ENCODE measurements around the gene MTHFD1L.

MTHFD1L gene

DNA sequence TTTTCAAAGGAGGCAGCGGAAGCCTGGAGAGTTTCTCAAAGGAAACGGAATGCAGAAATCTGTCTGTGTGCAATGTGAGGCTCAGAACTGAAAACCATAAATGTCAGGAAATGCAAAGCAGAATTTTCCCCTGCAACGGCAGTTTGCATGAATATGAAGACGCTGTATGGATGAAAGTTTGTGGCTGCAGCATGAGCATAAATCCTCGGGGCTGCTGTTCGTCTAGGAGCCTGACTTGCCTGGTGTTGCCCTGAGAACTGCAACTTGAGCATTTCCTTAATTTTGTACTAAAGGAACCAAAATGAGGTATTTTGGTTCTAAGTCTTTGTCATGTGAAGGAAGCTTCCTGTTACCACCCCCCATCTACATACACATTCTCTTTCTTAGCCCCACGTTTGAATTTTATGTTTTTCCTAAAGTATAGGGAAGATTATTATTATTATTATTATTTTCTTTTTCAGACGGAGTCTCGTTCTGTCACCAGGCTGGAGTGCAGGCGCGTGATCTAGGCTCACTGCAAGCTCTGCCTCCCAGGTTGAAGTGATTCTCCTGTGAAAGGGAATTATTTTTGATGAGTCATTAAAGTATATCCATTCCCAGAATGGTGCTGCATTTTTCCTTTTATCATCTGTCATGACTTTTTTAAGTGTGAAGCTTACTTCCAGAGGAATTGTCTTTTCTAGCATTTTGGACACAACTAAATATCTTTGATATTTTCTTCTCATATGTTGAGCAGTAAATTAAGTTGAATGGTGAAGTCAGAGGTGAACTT lies 33.1 kb downstream of the MTHFD1L start:
- no peak for DNase-seq (ENCODE audit: low read depth in 2 of 2)

DNA sequence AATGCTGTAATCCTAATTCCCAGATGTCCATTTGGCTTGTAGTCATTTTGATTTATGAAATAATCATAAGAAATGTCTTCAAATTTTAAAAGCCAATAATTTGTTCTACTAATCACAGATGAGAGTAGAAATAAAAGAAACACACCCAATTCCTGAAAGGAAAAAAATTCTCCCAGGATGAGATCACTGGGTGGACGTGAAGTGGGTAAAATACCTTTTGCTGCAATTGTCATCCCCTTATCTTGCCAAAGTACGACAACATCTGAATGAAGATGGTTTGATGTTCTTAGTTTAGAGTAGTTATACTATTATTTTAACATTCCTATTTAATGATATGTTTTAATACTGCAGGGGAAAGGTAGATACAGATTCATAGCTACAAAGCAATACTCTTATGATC lies 33.7 kb downstream of the MTHFD1L start:
- DNase-seq (ENCODE audit: low read depth in 2 of 2) = no peak

DNA sequence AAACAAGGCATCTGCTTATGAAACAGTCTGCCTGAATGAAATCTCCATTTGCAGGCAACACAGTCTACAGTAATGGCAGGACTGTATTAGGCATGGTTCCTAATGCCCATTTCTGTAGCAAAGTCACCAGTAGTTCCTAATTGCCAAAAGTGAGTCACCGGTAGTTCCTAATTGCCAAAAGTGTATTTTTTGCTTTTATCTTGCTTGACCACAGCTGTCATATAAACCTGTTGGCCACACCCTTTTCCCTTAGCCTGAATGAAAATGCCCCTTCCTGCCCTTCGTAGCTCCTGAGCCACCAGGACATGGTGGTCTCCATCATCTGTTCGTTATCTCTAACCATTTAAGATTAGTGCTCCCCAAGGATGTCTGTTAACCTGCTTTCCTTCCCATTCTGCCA lies 34.5 kb downstream of the MTHFD1L start:
- DNase-seq (ENCODE audit: low read depth in 2 of 2) = no peak

DNA sequence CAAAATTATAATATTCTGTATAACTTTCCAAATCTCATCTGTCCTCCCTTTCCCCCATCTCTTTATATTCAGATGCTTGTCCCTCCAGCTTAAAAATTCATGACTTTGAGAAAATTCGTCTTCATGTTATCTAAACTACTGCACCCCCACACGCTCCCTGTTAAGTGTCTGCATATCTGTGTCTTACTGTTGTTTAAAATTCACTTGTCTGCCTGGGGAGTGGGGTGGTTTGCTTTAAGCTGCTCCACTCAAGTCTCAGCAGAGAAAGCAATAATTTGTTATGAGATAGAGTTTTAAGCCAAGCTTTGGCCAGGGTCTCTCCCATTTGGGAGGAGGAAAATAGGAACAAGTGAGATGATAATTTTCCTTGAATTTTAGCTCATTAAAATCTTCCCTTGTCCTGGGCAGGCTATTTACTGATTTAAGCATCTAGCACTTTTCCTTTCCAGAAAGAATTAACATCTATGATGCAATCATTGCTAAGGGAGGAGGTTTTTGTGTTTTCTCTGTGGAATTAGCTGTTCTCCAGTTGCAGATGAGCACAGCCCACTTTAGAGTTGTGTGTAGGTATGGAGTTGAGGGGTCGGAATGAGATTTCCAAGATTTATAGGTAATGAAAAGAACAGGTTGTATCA lies 36.8 kb downstream of the MTHFD1L start:
- DNase-seq (ENCODE audit: low read depth in 2 of 2) = no peak

DNA sequence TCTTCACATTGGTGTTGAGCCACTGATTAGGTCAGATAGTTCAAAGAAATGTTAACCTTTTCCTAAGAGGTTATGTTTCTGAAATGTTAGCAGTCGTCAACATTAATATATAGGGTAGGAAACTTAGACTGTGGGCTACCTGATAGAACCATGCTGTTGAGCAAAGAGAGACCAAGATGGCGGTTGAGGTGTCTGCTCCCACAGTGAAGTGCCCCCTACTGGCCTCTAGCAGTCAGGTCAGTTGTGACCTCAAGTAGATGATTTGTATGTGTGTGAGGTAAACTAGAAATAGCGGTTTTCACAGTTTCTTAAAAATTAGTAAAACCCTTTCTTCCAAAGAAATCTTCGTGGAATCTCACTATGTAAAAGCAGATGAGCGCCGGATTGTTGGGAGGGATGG lies 40.3 kb downstream of the MTHFD1L start:
- DNase-seq (ENCODE audit: low read depth in 2 of 2) = no peak

DNA sequence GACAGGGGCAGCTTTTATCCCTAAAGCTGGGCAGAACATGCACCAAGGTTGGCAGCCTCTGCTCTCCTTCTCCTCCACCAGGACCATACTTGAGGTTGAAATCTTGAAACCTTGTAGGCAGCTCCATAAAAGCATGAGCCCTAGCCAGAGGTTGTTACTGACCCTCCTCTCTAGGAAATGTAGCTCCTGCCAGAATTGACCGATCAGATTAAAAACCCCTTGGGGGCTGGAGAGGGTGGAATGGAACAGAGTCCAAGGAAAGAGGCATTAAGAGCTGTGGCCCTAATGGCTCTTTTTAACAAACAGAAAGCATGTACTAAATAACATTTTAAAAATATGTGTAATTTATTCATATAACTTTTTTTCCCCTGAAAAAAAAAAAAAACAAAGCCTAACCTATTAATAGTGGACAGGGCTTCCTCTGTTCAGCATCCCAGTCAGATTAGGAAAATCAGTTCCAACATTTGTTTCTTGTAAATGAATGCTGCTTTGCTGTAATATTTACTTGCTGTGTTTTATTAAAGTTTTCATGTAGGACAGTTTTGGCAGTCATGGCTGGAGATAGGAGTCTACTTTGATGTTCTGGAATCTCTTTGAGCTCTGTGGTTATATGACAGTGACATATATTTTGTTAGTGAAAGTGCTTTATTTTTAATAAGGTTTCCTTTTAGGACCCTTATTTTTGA lies 41.3 kb downstream of the MTHFD1L start:
- DNase-seq (ENCODE audit: low read depth in 2 of 2) = no peak

DNA sequence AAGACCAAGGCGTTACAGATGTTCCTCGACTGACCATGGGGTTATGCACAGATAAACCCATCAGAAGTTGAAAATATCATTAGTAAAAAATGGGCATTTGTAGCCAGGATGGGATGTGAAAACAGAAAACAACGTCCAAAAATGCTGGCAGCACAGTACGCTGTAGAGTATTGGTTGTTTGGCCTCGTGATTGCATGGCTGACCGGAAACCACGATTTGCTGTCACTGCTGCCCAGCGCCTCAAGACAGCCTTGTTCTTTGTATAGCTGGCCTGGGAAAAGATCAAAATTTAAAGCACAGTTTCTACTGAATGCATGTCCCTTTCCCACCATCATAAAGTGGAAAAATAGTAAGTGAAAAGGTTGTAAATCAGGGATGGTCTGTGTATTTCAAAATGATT lies 41.9 kb downstream of the MTHFD1L start:
- DNase-seq (ENCODE audit: low read depth in 2 of 2) = no peak

DNA sequence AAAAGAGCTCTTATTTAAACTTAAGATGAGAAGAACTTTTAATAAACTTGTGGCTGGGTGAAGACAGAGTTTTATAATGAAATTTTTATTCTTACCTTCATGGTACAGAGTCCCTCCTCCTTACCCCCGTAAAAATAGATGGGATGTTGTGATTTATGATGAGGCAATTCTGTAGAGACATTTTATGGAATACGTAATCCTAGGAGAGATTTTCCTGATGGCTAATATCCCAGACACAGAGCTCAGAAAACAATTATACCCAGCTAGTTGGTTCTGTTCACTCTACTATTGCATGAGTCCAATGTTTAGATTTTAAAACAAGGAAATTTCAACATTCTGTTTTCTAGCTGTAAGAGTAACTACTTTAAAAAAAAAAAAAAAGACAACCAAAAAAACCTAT lies 43.4 kb downstream of the MTHFD1L start:
- DNase-seq (ENCODE audit: low read depth in 2 of 2) = no peak

DNA sequence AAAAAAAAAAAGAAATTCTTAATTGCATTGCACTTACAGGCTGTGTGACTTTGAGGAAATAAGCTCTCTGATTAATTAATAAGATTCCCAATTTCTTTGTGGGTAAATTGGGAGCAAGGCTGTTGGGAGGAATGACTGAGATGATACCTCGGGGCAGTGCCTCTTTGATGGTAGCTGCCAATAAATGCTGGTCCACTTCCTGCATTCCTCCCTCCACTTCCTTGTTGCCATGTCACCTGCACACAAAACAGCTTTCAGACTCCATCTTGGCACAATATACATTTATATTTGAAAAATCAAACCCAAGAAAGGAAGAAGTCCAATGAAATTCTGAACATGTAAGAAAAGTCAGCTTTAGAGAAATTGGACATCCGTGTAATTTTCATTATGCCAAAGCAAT lies 45.1 kb downstream of the MTHFD1L start:
- no peak for DNase-seq (ENCODE audit: low read depth in 2 of 2)

DNA sequence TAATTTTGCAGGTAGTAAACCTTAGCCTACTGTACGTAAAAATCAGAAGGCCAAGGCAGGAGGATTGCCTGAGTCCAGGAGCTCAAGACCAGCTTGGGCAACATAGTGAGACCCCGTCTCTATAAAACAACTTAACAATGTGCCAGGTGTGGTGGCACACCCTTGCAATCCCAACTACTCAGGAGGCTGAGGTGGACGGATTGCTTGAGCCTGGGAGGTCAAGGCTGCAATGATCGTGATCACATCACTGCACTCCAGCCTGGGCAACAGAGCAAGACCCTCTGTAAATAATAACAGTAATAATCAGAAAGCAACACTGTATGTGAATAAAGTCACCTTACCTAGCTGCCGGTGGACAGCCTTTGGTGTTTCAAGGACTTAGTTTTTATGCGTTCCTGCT lies 48.9 kb downstream of the MTHFD1L start:
- no peak for DNase-seq (ENCODE audit: low read depth in 2 of 2)

DNA sequence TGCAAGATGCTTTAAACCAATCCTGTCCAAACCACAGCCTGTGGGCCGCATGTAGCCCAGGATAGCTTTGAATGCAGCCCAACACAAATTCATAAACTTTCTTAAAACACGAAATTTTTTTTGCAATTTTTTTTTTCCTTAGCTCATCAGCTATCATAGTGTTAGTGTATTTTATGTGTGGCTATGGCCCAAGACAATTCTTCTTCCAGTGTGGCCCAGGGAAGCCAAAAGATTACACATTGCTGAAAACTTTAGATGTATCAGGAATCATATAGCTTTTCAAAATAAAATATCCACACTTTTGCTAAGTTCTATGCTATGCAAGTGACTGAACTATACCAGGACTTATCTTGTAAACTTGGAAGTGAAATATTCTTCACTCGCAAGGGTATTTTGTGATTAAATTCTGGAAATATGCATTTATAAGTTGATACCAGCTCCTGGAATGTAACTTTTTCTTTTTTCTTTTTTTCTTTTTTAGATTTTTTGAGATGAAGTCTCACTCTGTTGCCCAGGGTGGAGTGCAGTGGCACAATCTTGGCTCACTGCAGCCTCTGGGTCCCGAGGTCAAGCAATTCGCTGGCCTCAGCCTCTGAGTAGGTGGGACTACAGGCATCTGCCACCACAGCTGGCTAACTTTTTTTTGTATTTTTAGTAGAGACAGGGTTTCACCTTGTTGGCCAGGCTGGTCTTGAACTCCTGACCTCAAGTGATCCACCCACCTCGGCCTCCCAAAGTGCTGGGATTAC lies 49.8 kb downstream of the MTHFD1L start:
- no peak for DNase-seq (ENCODE audit: low read depth in 2 of 2)

DNA sequence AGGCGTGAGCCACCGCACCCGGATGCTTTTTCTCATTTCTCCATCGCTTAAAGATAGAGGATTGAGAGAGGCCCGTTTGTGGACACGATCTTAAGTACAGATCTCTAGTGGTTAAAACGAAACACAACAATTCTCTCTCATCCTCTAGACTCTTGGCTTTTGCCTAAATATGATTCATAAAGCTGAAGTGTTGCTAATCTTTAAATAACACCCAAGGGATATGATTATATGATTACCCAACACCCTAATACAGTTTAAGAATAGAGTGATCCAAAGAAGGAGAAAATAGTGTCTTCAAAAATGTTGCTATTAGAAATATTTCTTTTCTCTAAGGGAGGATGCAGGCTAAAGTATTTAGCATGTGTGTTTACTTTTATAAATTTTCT lies 50.4 kb downstream of the MTHFD1L start:
- DNase-seq (ENCODE audit: low read depth in 2 of 2) = no peak

DNA sequence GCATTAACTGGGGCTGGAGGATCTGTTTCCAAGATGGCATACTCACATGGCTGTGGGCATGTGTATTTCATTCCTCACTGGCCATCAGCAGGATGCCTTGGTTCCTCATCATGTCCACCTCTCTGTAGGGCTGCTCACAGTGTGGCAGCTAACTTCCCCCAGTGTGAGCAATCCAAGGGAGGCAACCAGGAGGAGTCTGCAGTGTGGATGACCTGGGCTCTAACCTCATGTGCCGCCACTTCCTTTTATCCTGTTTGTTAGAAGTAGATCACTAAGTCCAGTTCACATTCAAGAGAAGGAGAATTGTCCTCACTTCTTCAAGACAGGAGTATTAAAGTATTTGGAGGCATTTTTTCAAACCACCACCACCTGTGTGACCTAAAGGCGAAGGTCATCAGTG lies 54.4 kb downstream of the MTHFD1L start:
- DNase-seq (ENCODE audit: low read depth in 2 of 2) = no peak

DNA sequence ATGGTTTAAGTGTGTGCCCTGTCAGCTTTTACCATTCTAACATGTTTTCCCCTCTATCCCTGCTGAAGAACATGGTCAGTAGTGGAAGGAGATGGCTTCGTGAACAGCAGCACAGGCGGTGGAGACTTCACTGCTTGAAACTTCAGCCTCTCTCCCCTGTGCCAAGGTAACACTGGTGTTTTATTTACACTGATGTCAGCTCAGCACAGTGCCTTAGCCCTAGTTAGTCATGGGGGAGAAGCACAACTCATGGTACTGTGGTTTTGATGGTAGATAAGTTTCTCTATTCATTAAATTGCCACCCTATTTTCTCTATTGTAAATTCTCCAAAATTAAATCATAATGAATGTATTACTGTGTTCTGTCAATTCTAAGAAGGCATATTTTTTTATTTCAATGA lies 56.6 kb downstream of the MTHFD1L start:
- DNase-seq (ENCODE audit: low read depth in 2 of 2) = no peak

DNA sequence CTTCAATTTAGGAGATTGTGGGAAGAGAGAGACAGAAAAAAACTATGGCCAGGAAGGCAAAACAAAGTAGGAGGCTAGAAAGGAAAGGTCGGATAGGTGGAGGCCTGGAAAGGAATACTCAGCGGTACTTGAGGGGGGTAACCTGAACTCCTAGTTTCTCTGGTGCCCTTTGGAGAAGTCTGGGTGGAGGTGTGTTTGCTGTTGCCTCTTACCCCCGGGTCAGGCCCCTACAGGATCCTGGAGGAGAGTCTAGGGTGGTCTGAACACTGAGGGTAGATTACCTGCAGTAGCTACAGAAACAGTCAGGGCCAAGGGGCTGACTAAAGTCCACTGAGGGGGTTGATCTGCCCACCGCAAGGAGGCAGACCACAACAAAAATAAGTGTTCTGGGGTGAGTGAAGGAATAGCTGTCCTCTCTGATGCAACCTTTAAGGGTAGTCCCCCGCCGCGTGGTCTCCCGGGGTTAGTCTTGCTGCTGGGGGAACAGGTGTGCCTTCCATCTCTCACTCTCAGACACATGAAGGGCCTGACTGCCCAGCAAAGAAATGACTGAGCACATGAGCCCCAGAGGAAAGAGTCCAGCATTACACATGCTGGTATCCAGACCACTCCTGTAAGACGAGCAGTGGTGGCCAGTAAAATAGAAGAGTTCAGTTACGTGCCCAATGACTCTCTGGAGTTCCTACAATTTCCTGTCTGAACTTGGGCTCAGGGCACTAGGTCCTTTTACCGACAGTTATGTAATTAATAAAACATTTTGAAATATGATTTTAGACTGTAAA lies 59.5 kb downstream of the MTHFD1L start:
- no peak for DNase-seq (ENCODE audit: low read depth in 2 of 2)

DNA sequence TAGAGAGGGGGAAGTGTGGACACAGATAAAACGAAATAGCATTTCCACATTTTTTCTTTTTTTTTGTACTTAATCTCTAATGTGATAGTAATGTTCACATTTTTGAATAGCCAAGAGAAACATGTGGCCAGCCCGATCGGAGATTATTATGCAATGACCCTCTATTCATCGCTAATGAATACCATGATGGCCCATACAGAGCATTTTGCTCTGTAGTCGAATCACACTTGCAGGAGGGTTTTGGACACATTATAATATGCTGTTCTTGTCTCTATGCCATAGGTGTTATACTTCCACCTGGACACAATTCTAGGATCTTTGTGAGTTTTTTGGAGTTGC lies 60.1 kb downstream of the MTHFD1L start:
- no peak for DNase-seq (ENCODE audit: low read depth in 2 of 2)

DNA sequence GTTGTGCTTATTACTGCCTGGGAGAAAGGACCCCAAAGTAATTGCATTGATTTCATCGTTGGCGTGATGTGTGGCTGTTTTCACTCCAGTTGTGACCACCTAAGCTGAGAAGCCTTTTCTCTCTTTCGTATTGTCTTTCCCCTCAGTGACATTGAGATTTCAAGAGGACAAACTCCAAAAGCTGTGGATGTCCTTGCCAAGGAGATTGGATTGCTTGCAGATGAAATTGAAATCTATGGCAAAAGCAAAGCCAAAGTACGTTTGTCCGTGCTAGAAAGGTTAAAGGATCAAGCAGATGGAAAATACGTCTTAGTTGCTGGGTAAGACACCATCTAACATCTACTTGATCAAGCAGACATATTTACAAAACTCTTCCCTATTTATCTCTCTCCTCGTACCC lies 60.5 kb downstream of the MTHFD1L start:
- no peak for DNase-seq (ENCODE audit: low read depth in 2 of 2)

DNA sequence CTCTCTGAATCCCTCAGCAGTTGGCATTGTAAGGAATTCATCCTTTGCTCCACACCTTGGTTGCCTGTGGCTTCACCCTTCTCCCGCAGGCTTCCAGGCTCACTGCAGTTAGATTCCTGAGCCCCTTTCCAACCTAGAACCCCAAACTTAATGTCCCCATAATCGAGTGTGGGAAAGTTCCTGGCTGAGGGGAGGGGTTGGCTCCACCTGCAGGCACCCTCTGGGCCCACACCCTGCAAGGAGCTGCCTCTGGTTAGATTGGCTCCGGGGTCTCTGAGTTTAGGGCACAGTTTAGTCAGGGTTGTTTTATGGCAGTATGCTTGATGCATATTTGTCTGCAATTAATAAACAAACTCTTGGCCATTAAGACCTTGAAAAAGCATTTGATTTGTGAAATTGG lies 63.4 kb downstream of the MTHFD1L start:
- no peak for DNase-seq (ENCODE audit: low read depth in 2 of 2)

DNA sequence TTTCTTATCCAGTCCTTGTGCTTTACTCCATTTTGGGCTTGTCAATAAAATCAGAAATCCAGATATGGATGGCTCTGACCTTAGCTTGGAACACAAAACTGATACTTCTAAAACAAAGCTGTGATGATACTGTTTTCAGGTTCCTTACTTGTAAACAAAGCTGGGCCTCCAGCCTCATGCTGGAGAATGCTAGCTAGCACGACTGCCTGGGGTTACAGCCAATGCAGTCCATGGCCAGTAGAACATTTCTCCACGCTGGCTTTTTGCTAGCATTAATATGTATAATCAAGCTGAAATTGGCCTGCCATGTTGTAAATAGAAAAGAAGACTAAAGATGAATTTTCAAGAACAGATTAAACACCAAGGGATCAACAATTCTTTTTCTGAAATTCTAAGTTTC lies 63.9 kb downstream of the MTHFD1L start:
- DNase-seq (ENCODE audit: low read depth in 2 of 2) = no peak

DNA sequence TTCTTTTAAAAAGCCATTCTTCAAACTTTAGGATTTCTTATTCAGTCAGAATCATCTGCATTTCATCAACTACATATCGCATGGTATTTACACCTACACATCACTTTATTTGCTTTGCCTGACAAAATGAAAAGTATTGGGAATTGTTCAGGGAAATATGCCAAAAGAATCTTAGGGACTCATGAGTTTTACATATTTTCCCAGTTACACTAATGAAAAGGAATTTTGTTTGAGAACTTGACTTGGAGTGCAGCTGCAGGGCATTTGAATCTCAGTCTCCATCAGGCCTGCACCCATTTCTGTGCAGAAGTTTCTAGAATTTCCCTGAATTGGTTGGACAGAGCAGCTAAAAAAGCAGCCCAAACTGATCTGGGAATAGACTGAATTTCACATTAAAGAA lies 65.3 kb downstream of the MTHFD1L start:
- no peak for DNase-seq (ENCODE audit: low read depth in 2 of 2)

DNA sequence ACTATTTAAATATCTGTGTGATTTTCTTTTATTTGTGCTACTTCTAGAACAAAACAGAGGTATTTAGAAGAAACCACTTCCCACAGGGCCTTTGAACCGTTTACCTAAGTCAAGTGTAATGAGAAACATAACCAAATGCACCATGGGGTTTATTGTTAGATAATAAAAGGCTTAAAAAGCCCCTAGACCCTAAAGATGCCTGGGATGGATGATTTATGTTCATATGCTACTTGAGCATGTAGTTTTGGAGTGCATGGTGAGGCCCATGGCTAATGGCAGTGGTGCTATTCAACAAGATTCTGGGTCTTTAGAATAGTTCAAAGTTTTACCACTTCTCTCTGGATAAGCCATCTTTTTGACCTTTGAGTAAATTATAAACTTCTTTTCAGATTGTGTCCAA lies 65.9 kb downstream of the MTHFD1L start:
- DNase-seq (ENCODE audit: low read depth in 2 of 2) = no peak

DNA sequence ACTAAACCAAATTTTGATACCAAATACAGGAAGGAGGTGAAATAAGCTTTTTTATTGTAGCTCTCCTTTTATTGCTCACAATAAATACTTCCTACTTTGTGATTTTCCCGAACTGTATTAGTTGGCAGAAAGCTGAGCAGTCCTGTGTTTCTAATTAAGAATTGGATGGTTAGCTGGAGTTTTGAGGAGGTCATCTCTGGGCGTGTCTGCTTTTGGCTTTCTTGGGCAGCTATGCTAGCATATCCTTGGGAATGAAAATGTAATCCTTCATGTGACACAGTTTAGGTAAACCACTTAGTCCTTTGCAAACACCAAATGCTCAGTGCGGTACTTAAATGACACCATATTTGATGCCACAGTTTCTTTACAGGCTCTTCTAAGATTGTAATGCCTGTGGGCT lies 67.5 kb downstream of the MTHFD1L start:
- no peak for DNase-seq (ENCODE audit: low read depth in 2 of 2)

Measured in stimulated activated CD4-positive, alpha-beta T cell treated with anti-CD3 and anti-CD28 coated beads, Interleukin-15, amount 100 ng/mL, for 48 hours (primary cell).